Measurements from ENCODE around the gene GCLC. TPM values are rescaled to one million over a fixed set of nuclear protein-coding genes. Genes with fewer than 3 reads are reported as not detected.
A peak's percentile ranks its signal among the peaks of the same experiment; 100 is the strongest.
"Not testable (repeated sequence)": the region's sequence is repeated elsewhere in the genome, so short reads cannot be mapped to it uniquely, and the experiment has no call there.

Gene GCLC
- total RNA-seq, 1 donor from 2014 or later = 20.8 TPM

- DNase-seq (ENCODE audit: low read depth, low spot score) = no peak
These were observed 49.1 kb downstream of the GCLC start for GRCh38 chr6:53495506-53496499.

GRCh38 chr6:53494076-53494475, 50.8 kb downstream of the GCLC start:
- DNase-seq (ENCODE audit: low read depth, low spot score) = no peak

GRCh38 chr6:53493635-53494025, 51.3 kb downstream of the GCLC start:
- DNase-seq (ENCODE audit: low read depth, low spot score) = no peak

- peak; percentile 10 for DNase-seq (ENCODE audit: low read depth, low spot score)
These were observed 51.9 kb downstream of the GCLC start for GRCh38 chr6:53492860-53493634.

GRCh38 chr6:53487080-53487479, 57.8 kb downstream of the GCLC start:
- DNase-seq (ENCODE audit: low read depth, low spot score) = no peak

- no peak for DNase-seq (ENCODE audit: low read depth, low spot score)
These were observed 58.2 kb downstream of the GCLC start for GRCh38 chr6:53486679-53487078.

- peak; percentile 39 for DNase-seq (ENCODE audit: low read depth, low spot score)
These were observed 60.2 kb downstream of the GCLC start for GRCh38 chr6:53484476-53485280.

GRCh38 chr6:53483423-53484353, 61.2 kb downstream of the GCLC start:
- no peak for DNase-seq (ENCODE audit: low read depth, low spot score)

- no peak for DNase-seq (ENCODE audit: low read depth, low spot score)
These were observed 63.6 kb downstream of the GCLC start for GRCh38 chr6:53481323-53481722.

- DNase-seq (ENCODE audit: low read depth, low spot score) = not testable (repeated sequence)
These were observed 64.1 kb downstream of the GCLC start for GRCh38 chr6:53480774-53481173.

- DNase-seq (ENCODE audit: low read depth, low spot score) = no peak
These were observed 65.0 kb downstream of the GCLC start for GRCh38 chr6:53479871-53480270.

GRCh38 chr6:53476964-53477363, 67.9 kb downstream of the GCLC start:
- DNase-seq (ENCODE audit: low read depth, low spot score) = no peak

GRCh38 chr6:53474010-53474409, 70.9 kb downstream of the GCLC start:
- no peak for DNase-seq (ENCODE audit: low read depth, low spot score)

- DNase-seq (ENCODE audit: low read depth, low spot score) = no peak
These were observed 75.7 kb downstream of the GCLC start for GRCh38 chr6:53469163-53469562.

GRCh38 chr6:53466257-53466656, 78.6 kb downstream of the GCLC start:
- no peak for DNase-seq (ENCODE audit: low read depth, low spot score)

GRCh38 chr6:53465732-53466131, 79.2 kb downstream of the GCLC start:
- DNase-seq (ENCODE audit: low read depth, low spot score) = no peak

- DNase-seq (ENCODE audit: low read depth, low spot score) = no peak
These were observed 79.9 kb downstream of the GCLC start for GRCh38 chr6:53464927-53465460.

- DNase-seq (ENCODE audit: low read depth, low spot score) = no peak
These were observed 80.4 kb downstream of the GCLC start for GRCh38 chr6:53464483-53464882.

- no peak for DNase-seq (ENCODE audit: low read depth, low spot score)
These were observed 83.2 kb downstream of the GCLC start for GRCh38 chr6:53461696-53462095.

- DNase-seq (ENCODE audit: low read depth, low spot score) = no peak
These were observed 83.8 kb downstream of the GCLC start for GRCh38 chr6:53461041-53461656.

Data from pulmonary artery endothelial cell (primary cell).